Stimulated activated CD4-positive, alpha-beta T cell treated with anti-CD3 and anti-CD28 coated beads, Interleukin-15, amount 100 ng/mL, for 1 hour (primary cell): ENCODE data around the gene HOXB2.

Experiments used
- DNase-seq, 2 donors: peaks; one replicate each; pipeline ENCODE4 v3.0.0-alpha.2; 2020; ENCODE audit warnings: low read depth in 1 of 2, low spot score in 1 of 2

HOXB2 gene

DNA sequence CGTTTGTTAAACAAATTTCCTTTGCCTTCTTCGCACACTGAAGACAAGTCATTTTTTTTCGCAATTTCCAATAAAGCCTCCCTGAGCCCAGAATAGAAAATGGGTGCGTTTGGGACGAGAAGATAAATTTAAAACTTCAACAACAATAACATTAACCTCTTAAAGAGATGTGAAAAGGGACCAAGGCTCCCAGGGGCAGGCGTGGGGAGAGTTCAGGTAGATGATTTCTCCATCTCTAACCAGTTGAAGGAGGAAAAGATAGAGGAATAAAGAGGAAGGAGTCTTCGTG is 34.5 kb upstream of the HOXB2 start:
- no peak for DNase-seq

DNA sequence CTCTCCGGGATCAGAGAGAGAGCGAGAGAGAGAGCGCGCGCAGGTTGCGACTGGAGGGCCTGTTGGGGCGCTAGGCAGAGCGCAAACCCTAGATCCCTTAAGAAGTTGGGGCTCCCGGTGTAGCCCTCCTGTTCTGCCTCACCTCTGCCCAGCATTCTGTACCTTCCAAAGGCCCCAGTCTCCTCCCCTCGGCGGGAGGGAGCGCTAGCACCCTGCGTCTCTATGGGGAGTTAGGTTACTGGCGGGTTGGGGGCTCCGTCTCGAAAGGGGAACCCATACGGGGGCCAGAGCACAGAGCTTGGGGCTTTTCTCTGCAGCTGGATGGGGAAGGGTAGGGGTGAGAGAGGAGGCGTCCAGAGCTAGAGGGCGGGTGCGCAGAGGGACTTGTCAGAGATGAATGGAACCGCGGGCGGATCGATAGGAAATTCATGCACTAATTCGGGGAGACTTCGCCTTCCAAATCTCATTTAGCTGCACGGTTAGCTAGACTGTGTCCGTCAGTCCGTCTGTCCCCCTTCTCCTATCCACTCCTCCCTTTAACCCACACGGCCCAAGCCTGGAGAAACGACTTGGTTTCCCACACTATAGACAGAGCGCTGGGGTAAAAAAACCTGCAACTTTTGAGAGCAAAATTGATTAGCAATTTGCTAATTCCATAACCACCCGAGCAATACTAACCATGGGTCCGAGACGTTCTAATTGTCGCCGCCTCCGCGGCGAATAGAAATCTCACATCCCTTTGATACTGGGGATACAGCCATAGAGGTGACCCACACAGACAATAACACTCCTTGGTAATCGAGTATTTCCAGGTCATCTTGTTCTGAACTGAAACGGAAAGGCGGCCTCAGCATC is 33.9 kb upstream of the HOXB2 start:
- no peak for DNase-seq

DNA sequence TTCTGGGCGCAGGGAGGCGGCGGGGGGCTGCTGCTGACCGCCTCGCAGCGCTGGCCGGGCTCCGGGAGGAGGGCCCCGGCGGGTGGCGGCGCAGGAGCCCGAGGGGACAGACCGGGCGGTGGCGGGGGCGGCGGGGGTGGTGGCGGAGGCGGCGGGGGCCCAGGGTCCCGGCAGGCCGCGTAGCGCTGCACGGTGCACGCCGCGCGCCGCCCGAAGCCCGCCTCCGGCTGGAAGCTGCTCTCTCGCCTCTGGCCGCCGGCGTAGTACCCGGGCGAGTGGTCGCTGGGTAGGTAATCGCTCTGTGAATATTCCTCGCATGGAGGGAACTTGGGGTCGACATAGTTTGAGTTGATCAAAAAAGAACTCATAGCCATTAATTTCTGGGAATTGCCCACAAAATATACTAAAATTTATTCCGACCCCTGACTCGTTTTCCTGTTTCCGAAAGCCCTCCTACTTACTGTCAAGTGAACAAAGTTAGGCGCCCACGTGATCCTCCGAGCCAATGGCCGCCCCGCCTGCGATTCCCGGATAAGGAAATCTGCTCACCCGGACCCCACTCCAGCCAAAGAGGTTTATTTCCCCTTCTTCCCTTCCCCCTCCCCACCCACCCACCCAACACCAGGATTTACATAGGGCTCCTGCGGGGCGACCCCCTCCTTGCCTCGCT is 33.2 kb upstream of the HOXB2 start, which contains the start of gene HOXB4:
TSS of gene HOXB4 (minus strand) at position 405 of the 670 bp plus-strand sequence. CDS start at position 374, 31 bp downstream.
- peak in 1 of 2 donors; percentile 33 for DNase-seq

DNA sequence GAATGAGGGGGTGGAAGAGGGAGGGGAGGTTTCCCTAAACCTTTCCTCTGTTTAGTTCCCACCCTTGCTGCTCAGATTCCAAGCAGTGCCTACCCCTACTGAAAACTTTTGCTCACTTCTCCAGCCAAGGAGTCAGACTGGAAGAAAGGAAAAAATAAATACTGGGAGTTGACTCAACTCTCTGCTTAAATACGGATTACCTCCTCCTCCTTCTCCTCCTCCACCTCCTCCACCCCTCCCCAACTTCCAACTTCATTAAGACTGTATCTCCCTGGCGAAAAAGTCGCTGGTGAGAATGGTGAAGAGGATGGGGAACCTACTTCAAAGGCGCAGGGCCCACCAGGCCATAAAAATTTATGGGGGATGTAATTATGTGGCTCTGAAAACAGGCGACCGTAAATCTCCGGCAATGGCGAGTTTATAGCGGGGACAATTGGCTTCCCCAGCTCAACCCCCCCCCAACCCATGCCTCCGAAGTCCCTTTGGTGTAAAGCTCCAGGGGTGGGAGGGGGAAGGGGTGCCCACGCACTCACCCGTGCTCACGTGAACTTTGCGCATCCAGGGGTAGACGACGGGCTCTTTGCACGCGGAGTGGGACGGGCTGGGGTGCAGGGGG is 32.5 kb upstream of the HOXB2 start:
- no peak for DNase-seq

- DNase-seq: no peak
Observed at GRCh38 chr17:48576479-48577309, 31.8 kb upstream of the HOXB2 start.

- DNase-seq: no peak
Observed at GRCh38 chr17:48575673-48576478, 31.0 kb upstream of the HOXB2 start.

DNA sequence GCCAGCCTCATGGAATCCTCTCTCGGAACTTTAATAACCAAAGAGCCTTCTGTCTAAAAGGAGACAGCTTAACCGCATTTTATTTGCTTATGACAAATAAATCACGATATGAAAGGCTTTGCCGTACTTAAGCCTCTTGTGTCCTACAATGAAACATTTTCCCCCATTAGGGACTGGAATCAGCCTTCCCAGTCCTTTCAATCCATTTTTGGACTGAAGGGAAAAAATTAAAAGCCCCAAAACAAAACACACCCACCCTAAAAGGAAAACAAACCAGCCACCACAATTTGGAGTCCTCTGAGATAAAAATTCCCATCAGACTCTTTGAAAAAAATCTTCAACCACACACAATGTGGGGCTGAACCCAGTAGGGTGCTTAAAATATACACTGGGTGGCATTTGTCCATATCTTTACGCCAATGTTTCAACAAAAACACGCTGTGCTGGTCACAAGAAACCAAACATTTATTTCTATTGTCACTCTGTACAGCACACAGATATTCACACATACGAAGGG is 30.2 kb upstream of the HOXB2 start:
- DNase-seq: no peak

DNA sequence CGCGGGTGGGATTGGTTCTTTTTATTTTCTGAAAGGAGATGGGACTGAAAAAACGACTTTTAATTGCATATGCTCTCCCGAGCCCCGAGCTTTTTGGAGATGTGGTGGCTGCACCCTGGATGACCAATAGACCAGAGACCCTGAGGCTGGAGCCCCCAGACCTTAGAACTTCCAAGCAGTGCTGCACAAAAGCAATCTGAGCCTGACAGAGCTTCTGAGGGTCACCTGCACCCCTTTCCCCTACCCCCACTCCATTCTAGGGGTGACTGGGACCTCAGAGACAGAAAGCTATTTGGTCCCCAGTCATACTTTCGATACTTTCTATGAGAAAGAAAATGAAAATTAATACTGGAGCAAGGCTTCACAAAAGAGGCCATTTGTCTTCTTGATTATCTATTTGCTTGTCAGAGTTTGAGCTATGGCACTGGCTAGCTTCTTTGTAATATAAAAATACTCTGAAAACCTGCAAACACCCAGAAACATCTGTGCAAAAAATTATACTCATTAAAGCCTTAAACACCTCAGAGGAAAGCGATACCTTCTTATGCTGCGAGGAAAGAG is 29.7 kb upstream of the HOXB2 start:
- DNase-seq: no peak

DNA sequence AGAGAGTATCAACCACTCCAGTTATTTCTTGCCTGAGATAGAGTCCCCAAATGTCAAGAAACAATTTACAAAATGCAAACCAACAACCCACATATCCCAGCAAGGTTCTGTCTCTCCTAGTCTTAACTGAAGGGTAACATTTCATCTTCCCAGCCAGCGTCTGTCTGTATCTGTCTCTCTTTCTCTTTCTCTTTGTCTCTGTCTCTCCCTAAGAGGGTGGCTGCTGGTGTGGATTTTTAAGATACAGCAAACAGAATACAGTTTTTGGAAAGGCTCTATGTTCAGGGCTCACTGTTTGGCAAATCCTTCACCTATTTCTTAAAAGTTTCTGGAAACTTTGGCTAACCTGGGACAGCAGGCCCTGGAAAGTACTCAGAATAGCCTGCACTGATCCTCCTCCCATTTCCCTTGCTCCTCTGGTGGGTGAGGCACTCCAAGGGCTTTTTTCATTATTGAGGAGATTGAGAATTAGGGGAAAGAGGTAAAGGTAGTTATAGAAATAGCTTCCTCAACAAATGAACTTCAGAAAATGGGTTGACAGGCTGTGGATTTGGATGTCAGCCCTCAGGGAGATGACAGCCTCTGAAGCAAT is 27.0 kb upstream of the HOXB2 start:
- no peak for DNase-seq

GRCh38 chr17:48571024-48571818 is 26.3 kb upstream of the HOXB2 start:
- no peak for DNase-seq

GRCh38 chr17:48570325-48571023 is 25.6 kb upstream of the HOXB2 start:
- no peak for DNase-seq

DNA sequence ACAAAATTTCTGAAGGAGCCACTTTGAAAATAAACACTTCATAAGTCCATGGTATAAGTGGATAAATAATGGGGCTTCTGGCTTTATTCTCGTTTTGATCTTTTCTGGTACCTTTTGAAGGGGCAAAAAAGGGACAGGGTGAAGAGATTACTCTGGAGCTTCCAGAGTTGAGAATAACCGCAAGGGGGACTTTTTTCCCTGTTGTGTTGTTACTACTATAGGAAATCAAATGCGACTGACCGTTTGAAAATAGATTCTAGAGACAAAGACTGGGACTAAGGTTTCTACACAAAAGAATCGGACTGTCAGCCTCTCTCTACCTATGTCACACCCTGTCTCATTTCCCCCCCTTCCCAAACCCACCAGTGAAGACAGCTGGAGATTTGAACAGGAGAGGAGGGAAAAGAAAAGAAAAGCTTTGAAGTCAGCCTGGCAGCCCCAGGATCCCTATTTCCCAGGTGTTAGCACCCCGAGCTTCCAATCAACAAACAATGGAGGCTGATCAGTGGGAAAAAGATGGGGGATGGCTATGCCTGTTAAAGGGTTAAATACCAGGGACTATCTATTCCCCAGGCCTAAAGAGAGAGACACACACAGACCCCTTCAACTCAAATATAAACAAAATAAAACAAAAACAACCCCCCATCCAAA is 24.9 kb upstream of the HOXB2 start:
- DNase-seq: no peak

- DNase-seq: no peak
Observed at GRCh38 chr17:48569240-48569582, 24.3 kb upstream of the HOXB2 start.

- DNase-seq: no peak
Observed at GRCh38 chr17:48568499-48569239, 23.8 kb upstream of the HOXB2 start.

- DNase-seq: no peak
Observed at GRCh38 chr17:48567646-48568354, 22.9 kb upstream of the HOXB2 start.

DNA sequence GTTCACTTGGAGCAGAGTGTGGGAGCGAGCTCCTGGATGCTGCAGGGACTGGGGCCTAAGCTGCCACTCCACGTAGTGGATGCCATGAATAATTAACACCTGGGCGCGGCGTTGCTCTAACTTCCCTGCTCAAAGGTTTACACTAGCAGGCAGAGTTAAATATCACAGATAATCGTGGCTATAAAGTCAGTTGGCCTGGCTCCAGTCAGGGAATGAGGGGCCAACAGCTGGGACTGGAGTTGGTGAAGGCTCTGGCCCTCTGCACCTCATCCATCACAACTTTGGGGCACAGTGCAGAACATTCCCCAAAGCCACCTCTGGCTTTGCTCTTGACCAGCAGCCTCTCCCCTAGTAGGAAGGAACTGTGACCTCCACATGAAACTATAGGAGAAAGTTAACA is 22.3 kb upstream of the HOXB2 start:
- no peak for DNase-seq
